Mesenchymal stem cell (in vitro differentiated cells and primary cell): ENCODE results near the gene FUZ.

ENCODE experiments used
- DNase-seq: peaks from one replicate; pipeline ENCODE4 v3.0.0-alpha.2; 2013
- H2AFZ ChIP-seq: one replicate; pipeline ENCODE4 v1.6.1; 2013; ENCODE audit warnings: low read depth, mild to moderate bottlenecking, control low read depth, inconsistent platforms, low read length, moderate library complexity
- H2AK5ac ChIP-seq: 2 replicates; pipeline ENCODE4 v1.6.1; 2013; ENCODE audit warnings: low read length, moderate library complexity, mild to moderate bottlenecking, inconsistent platforms; ENCODE audit not compliant: severe bottlenecking
- H2BK120ac ChIP-seq: one replicate; pipeline ENCODE4 v1.6.1; 2013; ENCODE audit warnings: low read depth, mild to moderate bottlenecking, inconsistent platforms, low read length, moderate library complexity
- H2BK12ac ChIP-seq, 2 experiments: one replicate each; pipeline ENCODE4 v1.6.1; 2013; ENCODE audit warnings: inconsistent platforms in 2 of 2, low read length in 2 of 2, mild to moderate bottlenecking in 2 of 2, moderate library complexity in 2 of 2, control low read depth in 1 of 2
- H2BK15ac ChIP-seq: one replicate; pipeline ENCODE4 v1.6.1; 2013; ENCODE audit warnings: mild to moderate bottlenecking, low read depth, inconsistent platforms; ENCODE audit not compliant: poor library complexity, severe bottlenecking
- H2BK5ac ChIP-seq: 2 replicates; pipeline ENCODE4 v1.6.1; 2013; ENCODE audit warnings: low read depth, mild to moderate bottlenecking, low read length, control low read depth, inconsistent platforms; ENCODE audit not compliant: poor library complexity, severe bottlenecking
- H3K14ac ChIP-seq, 2 experiments: one replicate each; pipeline ENCODE4 v1.6.1; 2013; ENCODE audit warnings: inconsistent platforms in 2 of 2, low read length in 2 of 2, control low read depth in 1 of 2, mild to moderate bottlenecking in 1 of 2, moderate library complexity in 1 of 2
- H3K18ac ChIP-seq, 2 experiments: one replicate each; pipeline ENCODE4 v1.6.1; 2013; ENCODE audit warnings: inconsistent platforms in 2 of 2, low read length in 2 of 2, control low read depth in 1 of 2, low read depth in 1 of 2, mild to moderate bottlenecking in 1 of 2
- H3K23ac ChIP-seq, 2 experiments: one replicate each; pipeline ENCODE4 v1.6.1; 2013; ENCODE audit warnings: inconsistent platforms in 2 of 2, low read length in 2 of 2, mild to moderate bottlenecking in 2 of 2, moderate library complexity in 2 of 2, control low read depth in 1 of 2
- H3K27ac ChIP-seq: 2 replicates; pipeline ENCODE4 v1.5.1; 2013; ENCODE audit warnings: mild to moderate bottlenecking, moderate library complexity, low read length, control low read depth, inconsistent platforms; ENCODE audit not compliant: poor library complexity, severe bottlenecking
- H3K27me3 ChIP-seq, 2 experiments: 2 replicates each; pipeline versions ENCODE4 v1.6.1 to v1.7.0; 2013; ENCODE audit warnings: low read length in 2 of 2, mild to moderate bottlenecking in 2 of 2, moderate library complexity in 2 of 2, control low read depth in 1 of 2, inconsistent platforms in 1 of 2; ENCODE audit not compliant: control insufficient read depth in 1 of 2, insufficient read depth in 1 of 2
- H3K36me3 ChIP-seq, 2 experiments: 2 replicates each; pipeline versions ENCODE4 v1.6.1 to v1.7.0; 2013; ENCODE audit warnings: low read length in 2 of 2, control low read depth in 1 of 2, inconsistent platforms in 1 of 2, low read depth in 1 of 2, mild to moderate bottlenecking in 1 of 2; ENCODE audit not compliant: insufficient read depth in 2 of 2, control insufficient read depth in 1 of 2
- H3K4ac ChIP-seq, 2 experiments: one replicate each; pipeline ENCODE4 v1.6.1; 2013; ENCODE audit warnings: inconsistent platforms in 2 of 2, low read length in 2 of 2, mild to moderate bottlenecking in 2 of 2, moderate library complexity in 2 of 2, control low read depth in 1 of 2, low read depth in 1 of 2
- H3K4me1 ChIP-seq: 2 replicates; pipeline ENCODE4 v1.6.1; 2013; ENCODE audit warnings: low read depth, low read length, control low read depth; ENCODE audit not compliant: control insufficient read depth, insufficient read depth
- H3K4me2 ChIP-seq: 2 replicates; pipeline ENCODE4 v1.6.1; 2013; ENCODE audit warnings: low read length, mild to moderate bottlenecking, inconsistent platforms; ENCODE audit not compliant: poor library complexity, severe bottlenecking
- H3K4me3 ChIP-seq, 2 experiments: 2 replicates each; pipeline versions ENCODE4 v1.5.1 to v1.7.0; 2013; ENCODE audit warnings: low read length in 2 of 2, mild to moderate bottlenecking in 2 of 2, control low read depth in 1 of 2, low read depth in 1 of 2; ENCODE audit not compliant: insufficient read depth in 1 of 2
- H3K79me1 ChIP-seq: replicated peaks from 2 replicates; pipeline ENCODE4 v1.6.1; 2013; ENCODE audit warnings: mild to moderate bottlenecking, control low read depth, low read length, inconsistent platforms; ENCODE audit not compliant: poor library complexity, severe bottlenecking
- H3K9ac ChIP-seq: 2 replicates; pipeline ENCODE4 v1.7.0; 2013; ENCODE audit warnings: mild to moderate bottlenecking, low read length, moderate library complexity
- H3K9me3 ChIP-seq: 2 replicates; pipeline ENCODE4 v1.7.0; 2013; ENCODE audit warnings: mild to moderate bottlenecking, low read length; ENCODE audit not compliant: control insufficient read depth
- H4K8ac ChIP-seq: one replicate; pipeline ENCODE4 v1.6.1; 2013; ENCODE audit warnings: inconsistent platforms, mild to moderate bottlenecking, low read length, moderate library complexity
- H4K91ac ChIP-seq: one replicate; pipeline ENCODE4 v1.6.1; 2013; ENCODE audit warnings: mild to moderate bottlenecking, low read length, inconsistent platforms
- WGBS: methylation state at CpG from one replicate; pipeline ENCODE4 v1.1.7; 2013; ENCODE audit warnings: mixed read lengths; 5-methylcytosine and 5-hydroxymethylcytosine counted together

Gene FUZ

GRCh38 chr19:49767967-49768581, 45.0 kb downstream of the FUZ start:
- no peak overlapping the region for H2AK5ac ChIP-seq
- H4K8ac ChIP-seq = no peak overlapping the region
- peaks cover 16% of the 10 kb centered on the region for H3K4me1 ChIP-seq
- H3K79me1 ChIP-seq = peaks cover 13% of the 10 kb centered on the region
- H2AFZ ChIP-seq = no peak overlapping the region
- 75% methylated on average over 12 of the region's 12 CpGs for WGBS
- H3K4me2 ChIP-seq = peak overlapping the region; percentile 87
- no peak overlapping the region for H4K91ac ChIP-seq
- no peak overlapping the region for H2BK120ac ChIP-seq
- H2BK5ac ChIP-seq = no peak overlapping the region
- peaks cover 12 to 27% of the 10 kb centered on the region in 2 experiments for H3K36me3 ChIP-seq
- H3K27ac ChIP-seq = no peak overlapping the region
- H2BK15ac ChIP-seq = no peak overlapping the region
- H3K18ac ChIP-seq = no peak overlapping the region
- H3K9ac ChIP-seq = peak overlapping the region; percentile 97
- no peaks in the 10 kb centered on the region for H3K9me3 ChIP-seq
- H2BK12ac ChIP-seq = no peak overlapping the region
- peak overlapping the region in 1 of 2 experiments; percentile 91 for H3K4me3 ChIP-seq
- no peak overlapping the region for H3K14ac ChIP-seq
- no peak overlapping the region for H3K23ac ChIP-seq
- no peak overlapping the region for H3K4ac ChIP-seq
- DNase-seq = no peak
- H3K27me3 ChIP-seq = no peaks in the 10 kb centered on the region

- Histone ChIP-seq H3K4me1 (peaks cover 16% of the 10 kb centered on the region), H3K27me3 (no peaks in the 10 kb centered on the region), H3K79me1 (peaks cover 9% of the 10 kb centered on the region), H2BK120ac (peak overlapping the region; percentile 93), H3K9ac (peak overlapping the region; percentile 97), H3K9me3 (no peaks in the 10 kb centered on the region), H3K27ac (no peak overlapping the region), H2BK12ac (no peak overlapping the region), H3K4me3 (peak overlapping the region; percentile 91 to 99), H3K4ac (no peak overlapping the region), H2AFZ (no peak overlapping the region), H4K8ac (peak overlapping the region; percentile 12), H3K14ac (peak overlapping the region; percentile 76 to 98), H3K23ac (no peak overlapping the region), H2BK15ac (no peak overlapping the region), H4K91ac (no peak overlapping the region), H3K36me3 (peaks cover 10 to 22% of the 10 kb centered on the region in 2 experiments), H3K4me2 (peak overlapping the region; percentile 87), H2AK5ac (no peak overlapping the region), H3K18ac (peak overlapping the region in 1 of 2 experiments; percentile 89), H2BK5ac (peak overlapping the region; percentile 25)
- 3% methylated on average over 9 of the region's 9 CpGs for WGBS
- DNase-seq = peak; percentile 41
These were observed 45.7 kb downstream of the FUZ start for GRCh38 chr19:49767381-49767780.

- Histone ChIP-seq H2AFZ (peak within 1 kb of the TSS; percentile 87), H2BK15ac (peak within 1 kb of the TSS; percentile 86), H2BK12ac (peak within 1 kb of the TSS in 1 of 2 experiments; percentile 65), H3K9ac (peak within 1 kb of the TSS; percentile 97), H4K8ac (peak within 1 kb of the TSS; percentile 85), H3K4me2 (peak within 1 kb of the TSS; percentile 87), H3K4me3 (peak within 1 kb of the TSS; percentile 91 to 99), H3K27ac (peak within 1 kb of the TSS; percentile 99), H3K18ac (peak within 1 kb of the TSS; percentile 89 to 92), H2BK5ac (peak within 1 kb of the TSS; percentile 89), H2BK120ac (peak within 1 kb of the TSS; percentile 93), H4K91ac (peak within 1 kb of the TSS; percentile 88), H3K27me3 (no peaks in the 10 kb centered on the region), H3K9me3 (no peaks in the 10 kb centered on the region), H3K23ac (no peak within 1 kb of the TSS), H2AK5ac (peak within 1 kb of the TSS; percentile 97), H3K36me3 (peaks cover 10 to 19% of the 10 kb centered on the region in 2 experiments), H3K4ac (peak within 1 kb of the TSS; percentile 35 to 93), H3K4me1 (peaks cover 16% of the 10 kb centered on the region), H3K79me1 (peaks cover 9% of the 10 kb centered on the region), H3K14ac (peak within 1 kb of the TSS; percentile 76 to 98)
- WGBS = under 1% methylated on average over 34 of the region's 38 CpGs
- DNase-seq = no peak
These were observed 46.2 kb downstream of the FUZ start, which contains the start of gene AP2A1 for GRCh38 chr19:49766930-49767299. TSS of gene AP2A1 (plus strand) at chr19:49767001. CDS start at chr19:49767134, 133 bp downstream.

GRCh38 chr19:49766007-49766929, 46.8 kb downstream of the FUZ start:
- Histone ChIP-seq H3K4ac (peak overlapping the region; percentile 35 to 93), H3K4me1 (peaks cover 16% of the 10 kb centered on the region), H3K23ac (no peak overlapping the region), H3K18ac (peak overlapping the region; percentile 61 to 88), H3K9ac (peak overlapping the region; percentile 94), H4K8ac (peak overlapping the region; percentile 73), H3K4me2 (peak overlapping the region; percentile 36), H2AK5ac (peak overlapping the region; percentile 97), H3K4me3 (peak overlapping the region in 1 of 2 experiments; percentile 71), H4K91ac (peak overlapping the region; percentile 73), H3K14ac (no peak overlapping the region), H2BK5ac (peak overlapping the region; percentile 89), H2BK15ac (no peak overlapping the region), H3K36me3 (peaks cover 6 to 13% of the 10 kb centered on the region in 2 experiments), H3K9me3 (no peaks in the 10 kb centered on the region), H2BK12ac (no peak overlapping the region), H3K79me1 (peaks cover 9% of the 10 kb centered on the region), H3K27ac (peak overlapping the region; percentile 99), H2BK120ac (peak overlapping the region; percentile 90), H2AFZ (no peak overlapping the region), H3K27me3 (no peaks in the 10 kb centered on the region)
- peak; percentile 100 for DNase-seq
- under 1% methylated on average over 50 of the region's 53 CpGs for WGBS
